SK-N-SH treated with all-trans-retinoic acid at 6 μM for 48 hours (cell line): ENCODE results near the gene SORCS1.

Experiments
- CSDC2 ChIP-seq: fragments of 250-450 bp; sonication (Bioruptor Pico); IDR thresholded peaks from 2 replicates; pipeline ENCODE4 v1.5.0; 2020; ENCODE audit warnings: mild to moderate bottlenecking, moderate library complexity
- ESRRG ChIP-seq: fragments of 250-450 bp; sonication (Bioruptor Pico); IDR thresholded peaks from 2 replicates; pipeline ENCODE4 v1.6.1; 2021; ENCODE audit warnings: mild to moderate bottlenecking
- RARB ChIP-seq: fragments of 250-450 bp; sonication (Bioruptor Pico); IDR thresholded peaks from 2 replicates; pipeline ENCODE4 v1.8.0; 2021; ENCODE audit warnings: mild to moderate bottlenecking, moderate library complexity
- SNAI2 ChIP-seq: fragments of 250-450 bp; sonication (Bioruptor Pico); IDR thresholded peaks from 2 replicates; pipeline ENCODE4 v1.5.0; 2020; ENCODE audit warnings: mild to moderate bottlenecking, moderate library complexity
- ZC3H10 ChIP-seq: fragments of 250-450 bp; sonication (Bioruptor Pico); IDR thresholded peaks from 2 replicates; pipeline ENCODE4 v1.5.1; 2021; ENCODE audit warnings: mild to moderate bottlenecking, moderate library complexity
- ZFP3 ChIP-seq: fragments of 250-450 bp; sonication (Bioruptor Pico); IDR thresholded peaks from 2 replicates; pipeline ENCODE4 v1.5.0; 2020; ENCODE audit warnings: mild to moderate bottlenecking, moderate library complexity

- no peak for TF ChIP-seq CSDC2 (CRISPR knock-in tag)
- no peak for TF ChIP-seq SNAI2 (CRISPR knock-in tag)
- TF ChIP-seq ZFP3 (CRISPR knock-in tag) = no peak
- TF ChIP-seq ESRRG = no peak
- no peak for TF ChIP-seq RARB
- no peak for TF ChIP-seq ZC3H10
Measured at GRCh38 chr10:106655165-106655564, 509.3 kb downstream of the SORCS1 start.
